SK-N-SH treated with all-trans-retinoic acid at 6 μM for 48 hours (cell line): Measurements from ENCODE around the gene TOP3A.
"Not testable (repeated sequence)": the region's sequence is repeated elsewhere in the genome, so short reads cannot be mapped to it uniquely, and the experiment has no call there.

ENCODE experiments used
- ARNTL ChIP-seq: fragments of 450-650 bp; formaldehyde crosslinking; IDR thresholded peaks from 2 replicates; pipeline ENCODE4 v1.5.0; 2020; ENCODE audit warnings: low read depth, mild to moderate bottlenecking, moderate library complexity, borderline replicate concordance
- BACH2 ChIP-seq: fragments of 250-450 bp; sonication (Bioruptor Pico); IDR thresholded peaks from 2 replicates; pipeline ENCODE4 v1.9.0; 2021; ENCODE audit warnings: mild to moderate bottlenecking, borderline replicate concordance
- GLIS3 ChIP-seq: fragments of 250-450 bp; sonication (Bioruptor Pico); IDR thresholded peaks from 2 replicates; pipeline ENCODE4 v1.5.0; 2020; ENCODE audit warnings: mild to moderate bottlenecking, moderate library complexity
- POU6F1 ChIP-seq: fragments of 250-450 bp; sonication (Bioruptor Pico); IDR thresholded peaks from 2 replicates; pipeline ENCODE4 v1.8.0; 2021; ENCODE audit warnings: low read depth, mild to moderate bottlenecking, moderate library complexity, borderline replicate concordance
- SNAI2 ChIP-seq: fragments of 250-450 bp; sonication (Bioruptor Pico); IDR thresholded peaks from 2 replicates; pipeline ENCODE4 v1.5.0; 2020; ENCODE audit warnings: mild to moderate bottlenecking, moderate library complexity
- TCF4 ChIP-seq: fragments of 250-450 bp; sonication (Bioruptor Pico); IDR thresholded peaks from 2 replicates; pipeline ENCODE4 v1.8.0; 2021; ENCODE audit warnings: mild to moderate bottlenecking, moderate library complexity, borderline replicate concordance
- TOX ChIP-seq: fragments of 250-450 bp; sonication (Bioruptor Pico); IDR thresholded peaks from 2 replicates; pipeline ENCODE4 v1.8.0; 2021; ENCODE audit warnings: mild to moderate bottlenecking, moderate library complexity, borderline replicate concordance
- TSHZ2 ChIP-seq: fragments of 250-450 bp; sonication (Bioruptor Pico); IDR thresholded peaks from 2 replicates; pipeline ENCODE4 v1.5.0; 2020; ENCODE audit warnings: mild to moderate bottlenecking, moderate library complexity
- ZFP3 ChIP-seq: fragments of 250-450 bp; sonication (Bioruptor Pico); IDR thresholded peaks from 2 replicates; pipeline ENCODE4 v1.5.0; 2020; ENCODE audit warnings: mild to moderate bottlenecking, moderate library complexity
- TF ChIP-seq, protein P1 (sequence below): fragments of 250-450 bp; sonication (Bioruptor Pico); IDR thresholded peaks from 2 replicates; pipeline ENCODE4 v1.8.0; 2020; ENCODE audit warnings: mild to moderate bottlenecking, moderate library complexity, borderline replicate concordance

- TF ChIP-seq, protein P1, sequence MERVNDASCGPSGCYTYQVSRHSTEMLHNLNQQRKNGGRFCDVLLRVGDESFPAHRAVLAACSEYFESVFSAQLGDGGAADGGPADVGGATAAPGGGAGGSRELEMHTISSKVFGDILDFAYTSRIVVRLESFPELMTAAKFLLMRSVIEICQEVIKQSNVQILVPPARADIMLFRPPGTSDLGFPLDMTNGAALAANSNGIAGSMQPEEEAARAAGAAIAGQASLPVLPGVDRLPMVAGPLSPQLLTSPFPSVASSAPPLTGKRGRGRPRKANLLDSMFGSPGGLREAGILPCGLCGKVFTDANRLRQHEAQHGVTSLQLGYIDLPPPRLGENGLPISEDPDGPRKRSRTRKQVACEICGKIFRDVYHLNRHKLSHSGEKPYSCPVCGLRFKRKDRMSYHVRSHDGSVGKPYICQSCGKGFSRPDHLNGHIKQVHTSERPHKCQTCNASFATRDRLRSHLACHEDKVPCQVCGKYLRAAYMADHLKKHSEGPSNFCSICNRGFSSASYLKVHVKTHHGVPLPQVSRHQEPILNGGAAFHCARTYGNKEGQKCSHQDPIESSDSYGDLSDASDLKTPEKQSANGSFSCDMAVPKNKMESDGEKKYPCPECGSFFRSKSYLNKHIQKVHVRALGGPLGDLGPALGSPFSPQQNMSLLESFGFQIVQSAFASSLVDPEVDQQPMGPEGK (CRISPR knock-in tag): not testable (repeated sequence)
- not testable (repeated sequence) for TF ChIP-seq GLIS3; ARNTL (CRISPR knock-in tag); POU6F1; SNAI2; TSHZ2 (CRISPR knock-in tag); TCF4 (CRISPR knock-in tag); BACH2; ZFP3; TOX (CRISPR knock-in tag)
Observed at GRCh38 chr17:18338158-18338557, 23.4 kb upstream of the TOP3A start.
